Right kidney (tissue), 1 donor: ENCODE data around the gene KLHDC7A.

Experiments
- DNase-seq: peaks from one replicate; pipeline ENCODE4 v3.0.0-alpha.2; 2016

KLHDC7A gene

GRCh38 chr1:18469514-18469913 lies 11.2 kb upstream of the KLHDC7A start:
- DNase-seq = no peak

- DNase-seq = no peak
Observed at GRCh38 chr1:18470671-18471355, 9.9 kb upstream of the KLHDC7A start.

GRCh38 chr1:18473195-18473815 lies 7.4 kb upstream of the KLHDC7A start:
- DNase-seq = no peak

GRCh38 chr1:18474559-18475175 lies 6.1 kb upstream of the KLHDC7A start:
- DNase-seq = no peak

- DNase-seq = no peak
Observed at GRCh38 chr1:18475234-18475905, 5.4 kb upstream of the KLHDC7A start.

GRCh38 chr1:18479454-18479853 lies 1.3 kb upstream of the KLHDC7A start:
- no peak for DNase-seq

GRCh38 chr1:18481190-18481920 lies 625 bp downstream of the KLHDC7A start:
- peak; percentile 75 for DNase-seq

GRCh38 chr1:18481921-18482701 lies 1.4 kb downstream of the KLHDC7A start:
- DNase-seq = no peak

GRCh38 chr1:18482721-18483425 lies 2.1 kb downstream of the KLHDC7A start:
- no peak for DNase-seq

GRCh38 chr1:18484276-18484675 lies 3.5 kb downstream of the KLHDC7A start:
- DNase-seq = no peak

- no peak for DNase-seq
Observed at GRCh38 chr1:18484721-18485120, 4.0 kb downstream of the KLHDC7A start.

- DNase-seq = no peak
Observed at GRCh38 chr1:18485227-18485626, 4.5 kb downstream of the KLHDC7A start.

- no peak for DNase-seq
Observed at GRCh38 chr1:18486195-18486594, 5.5 kb downstream of the KLHDC7A start.

GRCh38 chr1:18489417-18490143 lies 8.8 kb downstream of the KLHDC7A start:
- DNase-seq = no peak

GRCh38 chr1:18491168-18491567 lies 10.4 kb downstream of the KLHDC7A start:
- DNase-seq = no peak

GRCh38 chr1:18494304-18494703 lies 13.6 kb downstream of the KLHDC7A start:
- DNase-seq = no peak

GRCh38 chr1:18495635-18496034 lies 14.9 kb downstream of the KLHDC7A start:
- DNase-seq = no peak

GRCh38 chr1:18496056-18496455 lies 15.3 kb downstream of the KLHDC7A start:
- no peak for DNase-seq

- no peak for DNase-seq
Observed at GRCh38 chr1:18496497-18497235, 15.9 kb downstream of the KLHDC7A start.

GRCh38 chr1:18501833-18502232 lies 21.1 kb downstream of the KLHDC7A start:
- DNase-seq = no peak
